Measurements from ENCODE around the gene TMEM240.

TMEM240 gene

DNA sequence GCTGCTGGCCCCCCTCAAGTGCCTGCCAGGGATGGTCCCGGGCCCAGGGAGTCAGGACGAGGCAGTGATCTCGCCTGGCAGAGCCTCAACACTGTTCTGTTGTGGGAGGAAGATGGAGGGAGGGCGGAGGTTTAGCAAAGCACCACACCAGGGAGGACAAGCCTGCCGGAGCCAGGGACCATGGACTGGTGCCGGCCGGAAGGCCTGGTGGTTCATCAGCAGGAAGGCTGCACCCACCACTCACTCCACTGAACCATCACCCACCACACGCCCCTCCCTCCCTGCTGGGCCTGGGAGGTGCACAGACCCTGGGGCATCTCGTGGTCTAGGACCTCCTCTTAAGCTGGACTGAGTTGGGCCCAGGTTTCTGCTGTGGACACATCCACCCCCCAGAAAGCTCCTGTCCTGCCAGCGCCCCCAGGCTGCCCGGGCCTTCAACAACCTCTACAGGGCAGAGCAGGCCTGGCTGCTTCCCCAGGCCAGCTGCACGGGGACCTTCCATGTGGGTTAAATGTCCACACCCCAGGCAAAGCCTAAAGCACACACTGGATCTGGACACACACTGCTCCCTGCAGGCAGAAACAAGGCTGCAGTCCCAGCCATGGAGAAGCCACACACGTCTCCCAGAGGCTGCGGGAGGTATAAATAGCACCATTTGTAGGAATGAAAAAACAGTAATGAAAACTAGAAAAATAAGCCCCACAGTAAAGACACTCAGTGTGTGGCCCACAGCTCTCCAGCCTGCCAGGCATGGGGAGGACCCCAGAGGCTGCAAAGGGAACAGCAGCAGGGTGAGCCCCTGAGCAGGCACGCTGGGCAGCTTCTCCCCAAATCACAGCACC lies 10.4 kb upstream of the TMEM240 start:
- no peak overlapping the region for H3K27ac Mint-ChIP-seq
- no peaks in the 10 kb centered on the region for H3K4me1 Mint-ChIP-seq (ENCODE audit: low read depth)

DNA sequence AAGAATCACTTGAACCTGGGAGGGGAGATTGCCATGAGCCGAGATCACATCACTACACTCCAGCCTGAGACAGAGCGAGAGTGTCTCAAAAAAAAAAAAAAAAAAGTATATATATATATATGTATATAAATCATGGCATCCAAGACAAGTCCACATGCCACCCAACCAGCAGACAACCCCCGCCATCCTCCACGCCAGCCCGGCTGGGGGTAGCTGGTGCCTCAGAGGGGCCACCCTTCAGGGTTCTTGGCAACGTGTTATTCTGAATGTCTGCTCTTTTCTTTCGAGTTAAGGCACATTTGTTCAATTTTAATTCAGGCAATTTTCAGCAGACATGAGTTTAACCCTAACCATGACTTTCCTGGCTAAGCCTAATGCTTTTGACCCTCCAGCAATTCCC lies 9.7 kb upstream of the TMEM240 start:
- Mint-ChIP-seq H3K27ac (no peak overlapping the region), H3K36me3 (ENCODE audit: low read depth) (peaks cover 3% of the 10 kb centered on the region), H3K27me3 (ENCODE audit: low read depth) (no peaks in the 10 kb centered on the region), H3K4me1 (ENCODE audit: low read depth) (no peaks in the 10 kb centered on the region), H3K9me3 (no peaks in the 10 kb centered on the region), H3K4me3 (no peak overlapping the region)

More for the DNA sequence above, 10.4 kb upstream of the TMEM240 start:
- Mint-ChIP-seq H3K36me3 (ENCODE audit: low read depth) (peaks cover 1% of the 10 kb centered on the region), H3K4me3 (no peak overlapping the region), H3K9me3 (no peaks in the 10 kb centered on the region), H3K27me3 (ENCODE audit: low read depth) (no peaks in the 10 kb centered on the region)

DNA sequence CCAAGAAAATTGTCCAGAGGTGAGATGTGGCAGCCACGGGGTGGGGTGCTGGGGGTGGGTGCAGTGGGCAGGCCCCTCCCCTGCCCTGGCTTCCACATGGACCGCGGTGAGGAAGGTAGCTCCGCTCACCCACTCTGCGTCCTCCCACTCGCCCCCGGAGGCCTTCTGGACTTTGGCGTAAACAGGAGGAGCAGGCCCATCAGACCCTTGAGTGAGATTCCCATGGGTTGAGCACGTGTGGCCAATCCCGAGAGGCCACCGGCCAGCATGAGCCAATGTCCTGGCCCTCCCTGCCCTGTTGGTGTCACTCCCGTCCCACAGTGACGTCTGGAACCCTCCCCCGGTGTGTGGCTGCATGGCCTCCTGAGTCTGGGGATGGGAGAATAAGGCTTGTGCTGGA lies 8.2 kb upstream of the TMEM240 start:
- H3K9me3 Mint-ChIP-seq = no peaks in the 10 kb centered on the region

DNA sequence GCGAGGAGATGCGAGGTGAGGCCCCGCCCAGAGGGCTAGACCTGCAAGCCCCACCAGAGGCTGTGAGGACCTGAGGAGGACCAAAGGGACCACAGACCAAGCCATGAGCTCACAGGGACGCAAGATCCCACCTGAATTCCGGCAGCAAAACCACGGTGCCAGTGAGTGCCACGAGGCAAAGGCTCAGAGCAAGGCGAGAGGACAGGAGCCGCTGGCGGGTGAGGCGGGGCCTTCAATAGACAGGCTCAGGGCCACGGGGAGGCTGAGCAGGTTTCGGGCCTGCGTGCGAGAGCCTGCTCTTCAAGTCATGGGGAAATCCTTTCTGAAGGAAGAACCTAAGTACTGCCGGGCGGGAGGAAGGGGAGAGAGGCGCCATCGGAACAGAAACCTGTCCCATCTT lies 7.1 kb upstream of the TMEM240 start:
- Mint-ChIP-seq H3K27ac (no peak overlapping the region), H3K36me3 (ENCODE audit: low read depth) (peaks cover 5% of the 10 kb centered on the region), H3K9me3 (no peaks in the 10 kb centered on the region), H3K4me3 (no peak overlapping the region), H3K27me3 (ENCODE audit: low read depth) (no peaks in the 10 kb centered on the region), H3K4me1 (ENCODE audit: low read depth) (no peaks in the 10 kb centered on the region)

More for the DNA sequence above, 8.2 kb upstream of the TMEM240 start:
- H3K36me3 Mint-ChIP-seq (ENCODE audit: low read depth) = peaks cover 5% of the 10 kb centered on the region
- no peaks in the 10 kb centered on the region for H3K27me3 Mint-ChIP-seq (ENCODE audit: low read depth)
- no peak overlapping the region for H3K4me3 Mint-ChIP-seq
- no peaks in the 10 kb centered on the region for H3K4me1 Mint-ChIP-seq (ENCODE audit: low read depth)
- H3K27ac Mint-ChIP-seq = no peak overlapping the region

DNA sequence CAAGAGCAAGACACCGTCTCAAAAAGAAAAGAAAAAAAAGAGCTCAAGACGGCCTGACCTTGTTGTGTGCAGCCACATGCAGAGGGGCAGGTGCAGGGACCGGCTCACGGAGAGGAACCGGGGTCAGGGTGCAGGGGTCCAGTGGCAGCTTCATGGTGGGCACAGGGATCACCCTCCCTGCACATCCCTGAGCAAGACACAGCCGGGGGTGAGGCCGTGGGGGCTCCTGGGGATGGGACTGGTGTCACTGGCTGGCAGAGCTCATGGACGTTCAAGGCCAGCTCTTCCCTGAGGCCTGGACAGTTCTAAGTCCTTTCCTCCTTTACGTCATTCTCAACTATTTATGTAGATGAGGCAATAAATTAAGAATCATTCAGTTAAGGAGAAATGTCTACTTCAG lies 6.6 kb upstream of the TMEM240 start:
- H3K27ac Mint-ChIP-seq = no peak overlapping the region
- no peaks in the 10 kb centered on the region for H3K4me1 Mint-ChIP-seq (ENCODE audit: low read depth)
- H3K9me3 Mint-ChIP-seq = no peaks in the 10 kb centered on the region
- H3K36me3 Mint-ChIP-seq (ENCODE audit: low read depth) = peaks cover 5% of the 10 kb centered on the region
- H3K27me3 Mint-ChIP-seq (ENCODE audit: low read depth) = no peaks in the 10 kb centered on the region
- no peak overlapping the region for H3K4me3 Mint-ChIP-seq

DNA sequence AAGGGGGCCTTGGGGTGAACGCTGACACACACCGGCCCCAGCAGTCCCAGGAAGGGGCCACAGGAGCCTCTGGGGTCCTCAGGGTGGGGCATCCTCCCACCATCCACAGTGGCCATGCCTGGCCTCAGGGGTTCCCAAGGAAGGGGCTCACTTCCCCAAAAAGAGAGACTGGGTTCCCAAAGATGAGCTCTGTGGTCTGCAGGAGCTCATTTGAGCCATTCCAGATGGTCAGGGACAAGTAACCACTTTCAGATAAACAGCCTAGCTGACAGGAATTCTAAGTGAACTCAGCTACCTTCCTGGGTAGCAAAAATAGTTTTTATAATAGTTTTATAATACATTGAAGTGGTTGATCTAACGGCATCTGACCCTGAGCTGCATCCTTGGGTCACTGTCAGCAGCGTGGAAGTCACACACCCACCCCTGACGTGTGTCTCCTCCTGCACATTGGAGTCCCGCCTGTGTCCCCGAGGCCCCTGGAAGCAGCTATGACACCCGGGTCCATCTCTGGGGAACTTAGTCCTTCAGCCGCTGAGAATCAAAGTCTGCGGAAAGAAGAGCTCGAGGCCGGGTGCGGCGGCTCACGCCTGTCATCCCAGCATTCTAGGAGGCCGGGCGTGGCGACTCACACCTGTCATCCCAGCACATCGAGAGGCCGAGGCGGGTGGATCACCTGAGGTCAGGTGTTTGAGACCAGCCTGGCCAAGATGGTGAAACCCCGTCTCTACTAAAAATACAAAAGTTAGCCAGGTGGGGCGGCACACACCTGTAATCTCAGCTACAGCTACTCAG lies 5.7 kb upstream of the TMEM240 start:
- H3K4me3 Mint-ChIP-seq = no peak overlapping the region
- H3K4me1 Mint-ChIP-seq (ENCODE audit: low read depth) = no peaks in the 10 kb centered on the region
- H3K36me3 Mint-ChIP-seq (ENCODE audit: low read depth) = peaks cover 11% of the 10 kb centered on the region
- no peak overlapping the region for H3K27ac Mint-ChIP-seq
- H3K27me3 Mint-ChIP-seq (ENCODE audit: low read depth) = no peaks in the 10 kb centered on the region
- H3K9me3 Mint-ChIP-seq = no peaks in the 10 kb centered on the region

DNA sequence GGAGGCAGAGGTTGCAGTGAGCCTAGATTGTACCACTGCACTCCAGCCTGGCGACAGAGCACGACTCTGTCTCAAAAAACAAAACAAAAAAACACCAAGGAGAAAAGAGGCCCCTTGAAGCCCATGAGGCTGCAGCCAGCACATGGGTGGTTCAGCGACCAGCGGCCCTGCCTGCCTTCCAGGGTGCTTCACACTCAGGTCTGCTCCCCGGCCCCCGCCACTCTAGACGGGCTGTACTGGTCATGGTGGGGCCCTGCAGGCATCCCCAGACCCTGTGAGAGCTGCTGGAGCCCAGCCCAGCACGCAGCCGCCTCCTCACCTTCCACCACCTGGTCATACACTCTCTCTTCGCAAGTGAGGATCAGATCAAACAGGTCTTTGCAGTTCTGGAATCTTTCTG lies 4.1 kb upstream of the TMEM240 start:
- H3K9me3 Mint-ChIP-seq = no peaks in the 10 kb centered on the region
- no peaks in the 10 kb centered on the region for H3K27me3 Mint-ChIP-seq (ENCODE audit: low read depth)
- H3K4me3 Mint-ChIP-seq = no peak overlapping the region
- H3K36me3 Mint-ChIP-seq (ENCODE audit: low read depth) = peaks cover 11% of the 10 kb centered on the region
- H3K27ac Mint-ChIP-seq = no peak overlapping the region
- no peaks in the 10 kb centered on the region for H3K4me1 Mint-ChIP-seq (ENCODE audit: low read depth)

DNA sequence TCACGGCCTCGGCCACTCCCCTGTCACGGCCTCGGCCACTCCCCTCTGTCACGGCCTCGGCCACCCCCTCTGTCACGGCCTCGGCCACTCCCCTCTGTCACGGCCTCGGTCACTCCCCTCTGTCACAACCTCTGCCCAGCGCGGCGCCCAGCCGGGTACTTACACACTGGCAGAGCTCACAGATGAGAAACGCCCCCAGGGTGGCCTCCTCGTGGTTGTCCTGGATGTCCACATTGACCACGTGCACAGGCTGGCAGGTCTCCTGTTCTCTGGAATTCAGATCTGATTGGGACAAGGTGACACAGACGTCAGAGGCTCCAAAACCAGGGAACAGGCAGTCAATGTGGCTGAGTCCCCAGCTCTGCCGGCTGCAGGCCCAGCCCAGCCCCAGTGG lies 3.3 kb upstream of the TMEM240 start:
- Mint-ChIP-seq H3K4me1 (ENCODE audit: low read depth) (no peaks in the 10 kb centered on the region), H3K4me3 (no peak overlapping the region), H3K27me3 (ENCODE audit: low read depth) (no peaks in the 10 kb centered on the region), H3K9me3 (no peaks in the 10 kb centered on the region), H3K27ac (no peak overlapping the region), H3K36me3 (ENCODE audit: low read depth) (peaks cover 11% of the 10 kb centered on the region)

DNA sequence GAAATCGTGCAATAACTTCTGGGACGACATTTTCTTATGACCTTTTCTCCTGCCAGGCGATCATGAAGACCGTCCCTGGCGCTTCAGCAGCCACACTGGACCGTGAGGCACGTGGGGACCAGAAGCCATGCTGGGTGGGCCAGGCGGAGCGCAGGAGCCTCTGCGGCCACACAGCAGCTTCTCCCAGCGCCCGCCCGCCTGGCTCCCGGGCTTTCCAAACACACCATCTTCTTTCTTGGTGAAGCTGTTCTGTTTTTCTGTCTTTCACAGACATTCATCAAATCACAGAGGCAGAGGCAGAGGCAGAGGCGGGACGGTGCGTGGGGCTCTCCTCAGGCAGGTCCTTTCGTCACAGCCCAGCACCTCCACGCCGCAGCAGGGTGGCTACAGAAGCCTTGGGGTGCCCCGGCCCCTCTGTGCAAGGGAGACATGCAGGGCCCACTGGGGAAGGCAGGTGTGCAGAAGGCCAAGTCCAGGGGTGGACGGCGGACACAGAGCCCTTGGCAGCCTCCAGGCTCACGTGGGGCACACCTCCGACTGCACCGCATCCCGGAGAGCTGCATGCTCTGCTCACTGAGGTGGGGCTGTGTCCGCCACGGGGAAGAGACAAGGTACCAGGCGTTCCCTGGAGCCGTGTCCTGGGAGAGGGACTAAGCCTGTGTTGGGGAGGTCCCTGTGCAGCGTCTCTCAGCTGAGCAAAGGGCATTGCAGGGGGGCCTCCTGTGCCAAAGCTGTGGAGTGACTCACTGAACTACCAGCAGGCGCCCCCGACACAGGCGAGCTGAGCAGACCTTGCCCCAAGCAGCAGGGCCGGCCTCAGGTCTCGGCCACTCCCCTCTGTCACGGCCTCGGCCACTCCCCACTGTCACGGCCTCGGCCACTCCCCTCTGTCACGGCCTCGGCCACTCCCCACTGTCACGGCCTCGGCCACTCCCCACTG lies 2.6 kb upstream of the TMEM240 start:
- Mint-ChIP-seq H3K4me1 (ENCODE audit: low read depth) (no peaks in the 10 kb centered on the region), H3K4me3 (no peak overlapping the region), H3K36me3 (ENCODE audit: low read depth) (peaks cover 11% of the 10 kb centered on the region), H3K9me3 (no peaks in the 10 kb centered on the region), H3K27ac (no peak overlapping the region), H3K27me3 (ENCODE audit: low read depth) (no peaks in the 10 kb centered on the region)

DNA sequence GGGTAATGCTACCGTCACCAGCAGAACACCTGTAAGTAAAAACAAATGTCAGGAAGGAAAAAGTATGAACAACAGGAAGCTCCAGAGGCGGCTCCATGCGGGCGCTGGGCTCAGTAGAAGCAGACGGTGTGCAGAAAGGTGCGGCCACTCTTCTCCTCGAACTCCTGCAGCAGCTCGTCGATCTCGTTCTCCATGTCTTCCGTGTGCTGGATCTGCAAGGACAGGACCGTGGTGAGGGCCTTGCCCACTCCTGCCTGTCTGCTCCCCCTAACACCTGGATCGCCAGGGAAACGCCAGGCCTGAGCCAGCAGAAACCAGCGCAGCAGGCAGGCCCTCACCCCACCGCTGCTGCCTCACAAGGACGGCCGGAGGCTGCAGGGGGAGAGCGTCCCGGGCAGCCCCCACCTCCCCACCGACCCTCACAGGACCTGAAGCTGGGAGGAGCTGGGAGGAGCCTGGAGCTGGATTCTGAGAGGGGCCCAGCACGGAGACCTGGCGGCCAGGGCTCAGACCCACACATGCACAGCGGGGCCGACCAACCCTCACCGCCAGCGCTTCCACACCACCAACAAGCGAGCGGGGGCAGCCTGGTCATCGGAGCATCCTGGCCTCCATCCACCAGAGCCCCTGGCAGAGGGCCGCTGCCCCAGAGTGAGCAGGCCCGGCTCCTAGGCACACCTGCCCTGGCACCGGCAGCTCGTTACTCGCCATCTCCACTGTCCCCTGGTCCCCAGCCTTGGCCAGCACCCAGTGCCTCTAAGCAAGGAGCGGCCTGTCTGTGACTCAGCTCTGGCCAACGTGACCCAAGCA lies 1.7 kb upstream of the TMEM240 start:
- H3K4me3 Mint-ChIP-seq = no peak overlapping the region
- no peaks in the 10 kb centered on the region for H3K9me3 Mint-ChIP-seq
- H3K27me3 Mint-ChIP-seq (ENCODE audit: low read depth) = no peaks in the 10 kb centered on the region
- peaks cover 11% of the 10 kb centered on the region for H3K36me3 Mint-ChIP-seq (ENCODE audit: low read depth)
- no peak overlapping the region for H3K27ac Mint-ChIP-seq
- no peaks in the 10 kb centered on the region for H3K4me1 Mint-ChIP-seq (ENCODE audit: low read depth)

DNA sequence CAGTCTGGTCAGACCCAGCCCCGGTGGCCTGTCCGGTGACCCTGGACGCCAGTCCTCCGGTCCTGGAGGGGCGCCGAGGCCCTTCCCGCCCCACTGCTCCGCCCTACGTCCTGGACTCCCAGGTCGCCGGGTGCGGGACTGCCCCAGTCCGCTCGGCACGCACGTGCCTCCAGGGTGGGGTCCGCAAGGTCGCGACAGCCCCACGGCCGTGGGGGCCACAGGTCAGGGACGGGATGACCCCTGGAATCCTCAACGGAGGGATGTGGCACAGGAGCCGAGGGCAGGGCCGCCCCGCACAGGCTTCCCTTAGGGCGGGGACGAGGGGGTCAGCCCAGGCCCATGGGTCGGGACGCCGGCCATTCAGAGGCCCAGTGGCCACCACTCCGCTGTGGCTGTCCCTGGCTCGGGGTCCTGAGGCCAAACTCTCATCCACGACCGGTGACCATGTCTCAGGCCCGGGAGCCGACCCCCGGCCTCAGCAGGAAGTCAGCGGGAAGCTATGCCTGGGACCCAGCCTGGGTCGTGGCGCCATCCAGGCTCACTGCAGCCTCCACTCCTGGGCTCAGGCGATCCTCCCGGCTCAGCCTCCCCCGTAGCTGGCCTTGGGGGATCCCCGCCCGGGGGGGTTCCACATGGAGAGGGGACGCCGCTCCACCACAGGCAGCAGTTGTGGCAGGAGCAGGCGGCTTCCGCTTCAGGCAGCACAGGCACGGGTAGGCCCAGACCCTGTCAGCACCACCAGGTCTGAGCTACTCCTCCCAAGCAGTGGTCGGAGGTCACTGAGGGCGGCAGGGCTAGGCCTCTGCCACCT lies 599 bp upstream of the TMEM240 start:
- Mint-ChIP-seq H3K4me1 (ENCODE audit: low read depth) (no peaks in the 10 kb centered on the region), H3K9me3 (no peaks in the 10 kb centered on the region), H3K4me3 (no peak overlapping the region), H3K27me3 (ENCODE audit: low read depth) (no peaks in the 10 kb centered on the region), H3K36me3 (ENCODE audit: low read depth) (peaks cover 11% of the 10 kb centered on the region), H3K27ac (no peak overlapping the region)

DNA sequence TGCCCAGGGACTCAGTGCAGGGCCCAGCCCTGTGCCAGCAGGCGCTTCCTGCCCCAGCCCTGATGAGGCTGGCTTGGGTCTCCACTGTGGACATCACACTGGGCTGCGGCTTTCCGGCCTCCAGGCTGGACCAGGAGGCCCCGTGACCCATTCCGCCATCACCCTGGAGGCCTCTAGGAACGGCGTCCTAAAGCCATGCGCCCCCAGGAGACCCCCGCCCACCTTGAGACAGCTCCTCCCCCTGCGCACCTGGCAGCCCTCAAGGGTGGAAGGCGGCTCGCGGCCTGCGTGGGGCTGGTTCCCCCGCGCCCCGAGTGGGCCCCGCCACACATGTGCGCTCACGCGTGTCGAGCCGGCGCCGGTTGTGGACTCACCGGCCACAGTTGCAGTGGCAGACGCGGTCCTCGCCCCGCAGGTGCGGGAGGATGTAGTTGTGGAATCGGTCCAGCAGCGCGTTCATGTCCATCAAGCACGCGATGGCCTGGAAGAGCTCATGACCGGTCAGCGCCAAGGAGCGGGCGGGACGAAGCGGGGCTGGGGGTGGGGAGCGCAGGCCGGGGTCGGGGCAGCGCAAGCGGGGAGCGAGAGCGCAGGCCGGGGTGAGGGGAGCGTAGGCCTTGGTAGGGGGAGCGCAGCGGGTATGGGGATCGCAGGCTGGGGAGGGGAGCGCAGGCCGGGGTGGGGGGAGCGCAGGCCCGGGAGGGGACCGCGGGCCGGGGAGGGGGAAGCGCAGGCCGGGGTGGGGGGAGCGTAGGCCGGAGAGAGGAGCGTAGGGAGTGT lies 924 bp downstream of the TMEM240 start:
- no peak overlapping the region for H3K4me3 Mint-ChIP-seq
- no peaks in the 10 kb centered on the region for H3K9me3 Mint-ChIP-seq
- H3K36me3 Mint-ChIP-seq (ENCODE audit: low read depth) = peaks cover 7% of the 10 kb centered on the region
- H3K27ac Mint-ChIP-seq = no peak overlapping the region
- H3K27me3 Mint-ChIP-seq (ENCODE audit: low read depth) = no peaks in the 10 kb centered on the region
- no peaks in the 10 kb centered on the region for H3K4me1 Mint-ChIP-seq (ENCODE audit: low read depth)

DNA sequence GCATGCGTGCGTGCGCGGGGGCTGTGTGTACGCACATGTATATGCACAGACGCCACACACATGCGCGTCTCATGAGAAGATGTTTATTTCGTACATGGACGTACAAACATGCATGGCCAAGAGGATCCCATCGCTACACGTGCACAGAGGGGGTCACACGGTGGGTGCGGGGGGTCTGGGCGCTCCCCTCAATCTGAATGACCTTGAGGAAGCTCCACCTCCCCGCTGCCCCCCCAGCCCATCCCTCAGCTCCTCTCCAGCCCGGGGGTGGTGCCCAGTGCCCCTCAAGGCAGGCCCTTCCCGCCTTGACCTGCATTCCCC lies 1.5 kb downstream of the TMEM240 start:
- H3K27me3 Mint-ChIP-seq (ENCODE audit: low read depth) = no peaks in the 10 kb centered on the region
- H3K9me3 Mint-ChIP-seq = no peaks in the 10 kb centered on the region
- H3K27ac Mint-ChIP-seq = no peak overlapping the region
- no peak overlapping the region for H3K4me3 Mint-ChIP-seq
- H3K4me1 Mint-ChIP-seq (ENCODE audit: low read depth) = no peaks in the 10 kb centered on the region
- H3K36me3 Mint-ChIP-seq (ENCODE audit: low read depth) = peaks cover 7% of the 10 kb centered on the region

Data from T-helper 1 cell treated with Interleukin-12 subunit alpha and Interleukin-12 subunit beta and Interleukin-4 antibody, amounts not matched to agents 30 μg/mL and 1 μg/mL, for 36 hours (primary cell).